ENCODE measurements around the gene SIL1.

Gene SIL1

DNA sequence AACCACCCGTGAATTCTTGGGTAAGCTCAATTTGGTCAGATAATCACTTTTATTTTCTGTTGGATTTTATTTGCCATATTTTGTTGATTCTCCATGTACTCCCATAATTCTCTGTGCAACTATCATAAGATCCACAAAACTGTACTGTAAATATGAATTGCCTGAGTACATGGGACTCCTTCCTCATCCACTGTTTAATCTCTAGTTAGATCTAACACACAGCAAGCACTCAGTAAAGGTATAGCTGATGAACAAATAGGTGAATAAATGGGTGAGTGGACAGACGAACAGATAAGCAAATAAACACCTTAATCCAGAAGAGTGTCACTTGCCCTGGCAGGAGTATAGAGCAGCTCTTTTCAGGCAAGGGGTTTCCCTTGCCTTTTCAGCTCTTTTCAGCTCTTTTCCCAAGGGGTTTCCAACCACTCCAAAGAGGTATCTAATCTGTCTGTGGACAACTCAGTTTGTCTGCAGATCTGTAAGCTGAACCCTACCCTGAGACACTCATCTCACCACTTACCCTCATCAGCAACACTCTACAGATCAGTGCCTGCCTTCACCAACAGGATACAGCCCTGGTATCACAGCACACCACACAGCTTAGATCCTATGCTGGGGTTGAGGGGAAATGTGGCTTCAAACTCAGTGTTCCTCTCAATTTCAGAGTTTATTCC lies 51.2 kb downstream of the SIL1 start:
- DNase-seq = no peak

DNA sequence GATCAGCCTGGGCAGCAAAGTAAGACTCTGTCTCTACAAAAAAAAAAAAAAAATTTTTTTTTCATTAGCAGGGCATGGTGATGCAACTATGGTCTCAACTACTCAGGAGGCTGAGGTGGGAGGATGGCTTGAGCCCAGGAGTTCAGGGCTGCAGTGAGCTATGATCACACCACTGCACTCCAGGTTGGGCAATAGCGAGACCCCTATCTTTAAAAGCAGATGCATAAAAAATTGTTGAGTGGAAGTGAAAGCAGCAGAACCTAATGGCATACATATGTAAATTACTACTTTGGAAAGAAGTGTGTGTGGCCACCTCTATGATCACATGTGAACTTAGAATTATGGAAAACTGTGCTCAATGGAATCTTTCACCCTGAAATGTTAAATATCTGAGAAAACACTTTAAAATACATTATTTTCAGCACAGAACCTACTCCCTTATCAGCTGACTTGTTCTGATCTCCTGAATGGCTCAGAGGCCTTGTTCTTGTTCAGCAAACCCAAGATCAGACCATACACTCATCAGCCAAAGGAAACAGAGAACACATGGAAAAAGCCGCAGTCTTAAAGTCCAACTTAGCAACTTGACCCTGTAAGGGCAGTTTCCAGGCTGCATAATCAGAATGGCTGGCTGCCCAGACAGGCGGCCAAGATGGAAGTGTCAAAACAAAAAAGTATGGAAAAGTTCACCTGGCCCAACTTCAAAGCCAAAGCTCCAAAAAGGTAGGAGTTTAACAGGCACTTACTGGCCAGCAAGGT lies 56.5 kb downstream of the SIL1 start:
- DNase-seq = peak in 1 of 56 donors; percentile 28

DNA sequence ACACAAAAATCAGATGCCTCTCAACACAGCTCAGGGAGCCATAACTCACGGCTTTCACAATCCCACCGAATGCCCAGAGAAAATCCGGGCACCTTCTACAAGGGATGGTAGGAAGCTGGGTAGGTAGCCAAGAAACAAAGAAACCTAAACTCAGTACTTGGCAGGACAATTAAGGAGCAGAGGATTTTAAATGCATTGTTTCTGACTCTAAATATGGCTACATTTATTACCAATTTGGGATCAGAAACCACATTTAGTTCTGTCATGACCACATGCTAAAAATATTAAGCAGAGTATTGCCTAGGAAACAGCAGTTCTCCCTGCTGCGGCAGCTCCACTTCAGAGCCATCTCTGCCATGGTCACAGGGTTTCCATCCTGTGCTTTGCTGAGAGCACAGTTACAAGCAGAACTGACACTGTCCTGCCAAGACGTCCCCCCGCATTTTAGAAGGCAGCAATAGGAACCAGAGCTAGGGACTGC lies 57.5 kb downstream of the SIL1 start:
- DNase-seq = peak in 19 of 56 donors; percentile 14 to 58 (median 28)

DNA sequence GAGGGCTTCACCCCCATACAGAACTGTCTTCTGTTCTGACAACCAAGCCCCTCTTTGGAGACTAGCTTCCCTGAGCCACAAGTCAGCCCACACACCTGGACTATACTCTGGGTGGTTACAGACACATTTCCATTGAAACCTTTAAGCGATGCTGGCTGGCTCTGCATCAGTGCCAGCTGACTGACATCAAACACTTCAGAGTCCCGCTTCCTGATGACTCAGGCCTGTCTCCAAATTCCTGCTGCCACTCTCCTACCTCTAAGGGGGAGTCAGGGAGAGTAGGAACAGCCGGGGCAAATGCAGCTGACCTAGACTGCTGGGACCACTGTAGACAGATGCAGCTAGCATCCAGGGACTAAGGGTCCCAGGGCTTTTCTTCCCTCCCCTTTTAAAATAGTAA lies 59.4 kb downstream of the SIL1 start:
- DNase-seq = peak in 17 of 56 donors; percentile 15 to 55 (median 26)

DNA sequence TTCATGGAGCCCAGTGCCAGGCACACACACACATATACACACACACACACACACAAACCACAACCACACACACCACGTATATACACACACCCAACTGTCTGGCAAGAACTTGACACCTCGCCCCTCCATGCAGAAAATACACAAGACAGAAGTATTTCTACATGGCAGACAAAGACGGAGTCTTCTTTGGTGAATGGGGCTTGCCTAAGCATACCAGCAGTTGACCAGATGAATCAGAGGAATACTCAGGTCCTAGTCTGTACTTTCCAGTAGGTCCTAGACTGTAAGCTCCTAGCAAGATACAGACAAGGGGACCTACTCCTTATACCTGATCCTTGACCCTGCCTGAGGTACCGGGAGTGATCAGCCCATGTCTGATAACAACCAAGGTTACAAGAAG lies 60.1 kb downstream of the SIL1 start:
- no peak for DNase-seq

DNA sequence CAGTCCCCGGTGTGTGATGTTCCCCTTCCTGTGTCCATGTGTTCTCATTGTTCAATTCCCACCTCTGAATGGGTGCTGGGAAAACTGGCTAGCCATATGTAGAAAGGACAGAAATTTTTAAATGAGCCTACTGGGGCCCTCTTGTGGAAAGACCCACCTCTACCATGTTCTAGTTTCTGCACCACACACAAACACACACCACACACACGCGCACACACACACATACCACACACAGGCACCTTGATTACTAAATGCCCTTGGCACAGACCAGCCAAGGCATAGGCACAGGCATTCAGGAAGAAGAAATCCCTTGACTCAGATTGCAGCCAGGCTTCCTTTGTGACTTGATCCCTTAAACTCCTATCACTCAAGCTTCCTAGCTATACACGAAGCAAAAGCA lies 60.5 kb downstream of the SIL1 start:
- peak in 5 of 56 donors; percentile 20 to 26 (median 24) for DNase-seq

DNA sequence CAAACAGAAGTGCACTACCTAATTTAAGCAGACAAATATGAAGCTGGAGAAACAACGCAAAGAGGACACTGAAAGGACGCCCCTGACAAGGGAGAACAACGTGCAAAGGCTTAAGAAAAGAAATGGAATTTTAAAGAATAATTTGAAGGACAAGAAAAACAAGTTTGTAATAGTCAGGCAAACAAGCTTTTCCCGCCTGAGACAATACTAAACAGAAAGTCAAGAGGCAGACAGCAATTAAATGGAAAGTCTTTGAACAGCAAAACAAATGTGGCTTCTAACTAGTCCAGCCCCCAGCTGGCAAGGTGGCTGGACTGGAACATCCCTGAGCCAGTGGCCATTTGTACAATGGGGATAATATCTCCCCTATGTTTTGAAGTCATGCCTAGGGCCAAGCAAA lies 63.3 kb downstream of the SIL1 start:
- DNase-seq = no peak

DNA sequence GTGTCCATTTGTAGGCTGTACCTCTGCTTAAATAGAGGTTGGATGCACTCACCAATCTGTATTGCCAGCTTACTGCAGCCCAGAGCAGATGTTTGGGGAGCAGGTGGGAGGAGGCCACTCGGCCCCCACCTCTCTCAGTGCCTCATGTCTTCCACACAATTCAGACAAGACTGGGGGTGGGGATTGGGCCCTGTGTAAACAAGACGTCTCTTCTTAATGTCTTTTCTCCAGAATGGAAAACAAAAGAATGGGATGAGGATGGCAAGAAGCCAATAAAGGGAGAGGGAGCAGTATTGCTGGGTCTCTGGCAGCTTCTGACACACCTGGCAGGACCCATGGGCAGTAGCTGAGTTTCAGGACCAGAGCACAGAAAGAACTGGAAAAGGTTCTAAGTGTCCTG lies 64.9 kb downstream of the SIL1 start:
- DNase-seq = no peak

DNA sequence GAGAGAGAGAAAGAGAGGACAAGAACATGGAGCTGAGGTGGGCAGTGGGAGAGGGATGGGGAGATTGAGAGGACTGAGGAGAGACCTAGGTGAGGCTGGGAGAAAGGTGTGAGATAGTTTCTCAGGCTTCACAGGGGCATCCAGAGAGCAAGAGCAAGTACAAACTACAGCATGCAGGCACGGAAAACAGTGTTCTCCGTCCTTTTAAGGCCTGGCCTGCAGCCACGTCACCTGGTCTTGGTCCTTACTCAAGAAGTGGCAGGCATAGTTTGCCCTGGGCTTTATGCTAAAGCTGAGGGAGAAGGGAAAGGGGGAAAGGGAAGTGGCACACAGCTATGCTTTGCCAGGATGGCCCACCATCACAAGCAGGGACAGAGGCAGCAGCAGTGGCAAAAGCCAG lies 65.7 kb downstream of the SIL1 start:
- DNase-seq = peak in 1 of 56 donors; percentile 19

DNA sequence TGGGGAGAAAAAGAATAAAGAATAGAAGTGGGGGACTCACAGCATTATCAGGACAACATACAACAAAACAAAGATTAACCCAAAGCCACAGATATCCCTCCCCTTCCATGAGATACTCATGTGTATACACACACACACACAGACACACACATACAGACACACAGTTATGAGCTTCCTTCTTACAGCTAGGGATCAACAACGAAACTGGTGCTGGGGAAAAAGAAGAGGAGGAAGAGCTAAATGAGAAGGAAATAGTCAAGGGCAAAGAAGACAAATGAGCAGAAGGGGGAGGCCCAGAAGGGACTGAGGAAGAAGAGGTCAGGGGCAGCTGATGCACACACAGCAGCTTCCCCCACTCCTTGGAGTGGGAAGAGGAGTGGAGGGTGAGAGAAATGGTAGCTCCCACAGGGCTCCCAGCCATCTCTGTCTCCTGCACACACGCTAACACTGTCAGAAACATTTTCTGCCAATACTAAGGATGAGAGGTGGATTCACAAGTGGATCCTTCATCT lies 66.2 kb downstream of the SIL1 start:
- peak in 1 of 56 donors; percentile 46 for DNase-seq

DNA sequence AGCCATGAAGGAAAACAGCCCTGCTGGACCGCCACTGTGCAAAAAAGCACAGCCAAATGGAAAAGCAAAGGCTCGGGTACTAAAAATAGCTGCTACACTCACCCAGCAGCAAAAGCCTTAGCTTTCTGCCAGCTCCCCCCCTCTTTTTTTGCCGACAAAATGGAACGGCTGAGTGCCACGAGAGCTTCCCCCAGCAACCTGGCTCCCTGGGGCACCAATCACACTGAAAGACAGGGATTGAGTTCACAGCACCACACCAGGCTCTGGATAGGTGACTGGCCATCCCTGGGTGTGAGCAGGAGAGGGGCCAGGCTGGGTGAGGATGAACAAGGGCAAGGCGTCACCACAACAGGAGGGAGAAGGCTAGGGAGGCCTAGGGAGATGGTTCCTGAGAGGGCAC lies 66.7 kb downstream of the SIL1 start:
- peak in 44 of 56 donors; percentile 15 to 80 (median 56) for DNase-seq

DNA sequence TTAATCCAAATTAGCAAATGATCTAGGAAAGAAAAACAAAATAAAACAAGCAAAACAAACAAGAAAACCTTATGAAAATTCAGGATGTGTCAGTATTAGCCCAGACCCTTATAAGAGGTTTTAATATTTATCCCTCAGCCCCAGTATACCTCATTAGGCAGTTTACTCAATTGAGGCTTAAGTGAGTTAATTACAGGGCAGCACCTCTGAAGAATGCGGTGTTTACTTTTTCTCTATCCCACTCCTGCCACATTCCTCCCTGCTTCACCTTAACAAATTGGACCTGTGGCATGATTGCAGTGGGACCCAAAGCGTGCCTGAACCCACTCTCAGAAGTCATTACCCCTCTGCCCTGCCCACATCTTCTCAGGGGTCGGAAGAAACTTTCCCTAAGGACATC lies 67.1 kb downstream of the SIL1 start:
- DNase-seq = no peak

DNA sequence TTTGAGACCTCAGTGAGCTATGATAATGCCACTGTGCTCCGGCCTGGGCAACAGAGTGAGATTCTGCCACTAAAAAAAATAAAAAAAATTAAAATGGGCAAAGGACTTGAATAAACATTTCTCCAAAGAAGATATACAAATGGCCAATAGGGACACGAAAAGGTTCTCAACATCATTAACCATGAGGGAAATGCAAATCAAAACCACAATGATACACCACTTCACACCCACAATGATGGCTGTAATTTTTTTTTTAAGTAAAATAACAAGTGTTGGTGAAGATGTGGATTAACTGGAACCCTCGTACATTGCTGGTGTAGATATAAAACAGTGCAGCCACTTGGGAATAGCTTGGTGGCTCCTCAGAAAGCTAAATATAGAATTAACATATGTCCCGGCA lies 68.0 kb downstream of the SIL1 start:
- no peak for DNase-seq

DNA sequence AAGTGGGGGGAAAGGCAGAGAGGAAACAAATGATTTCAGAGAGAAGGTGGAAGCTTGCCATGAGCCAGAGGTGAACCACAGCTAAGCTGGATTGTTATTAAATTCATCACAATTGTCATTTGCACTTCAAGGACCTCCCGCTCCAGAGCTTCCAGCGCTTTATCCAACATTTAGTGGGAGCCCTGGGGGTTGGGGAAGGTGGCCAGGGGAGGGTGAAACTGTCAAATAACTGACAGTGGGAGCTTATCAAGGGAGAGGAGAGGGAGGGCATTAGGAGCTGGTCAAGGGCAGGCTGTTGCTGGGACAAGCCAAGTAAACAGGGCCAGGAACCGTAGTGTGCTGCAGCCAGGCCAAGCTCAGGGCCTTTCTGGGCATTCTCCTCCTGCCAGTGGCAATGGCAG lies 71.5 kb downstream of the SIL1 start:
- DNase-seq = peak in 3 of 56 donors; percentile 18 to 40 (median 23)

DNA sequence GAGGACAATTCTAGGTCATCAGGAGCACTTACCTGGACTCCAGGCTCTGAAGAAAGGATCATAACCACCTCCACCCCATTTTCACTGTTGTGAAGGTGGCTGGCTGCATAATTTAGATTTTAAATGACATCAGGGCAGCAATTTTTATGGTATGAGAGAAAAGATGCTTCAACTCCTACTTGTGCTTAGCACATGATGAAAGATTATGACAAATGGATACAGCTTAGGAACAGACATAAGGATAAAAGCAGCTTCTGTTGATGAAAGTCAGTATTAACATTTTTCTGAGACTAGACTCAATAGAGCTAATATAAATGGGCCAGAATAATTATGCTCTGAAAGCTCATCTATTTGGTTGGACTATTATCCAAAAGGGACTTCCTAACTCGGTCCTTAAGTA lies 72.2 kb downstream of the SIL1 start:
- no peak for DNase-seq

DNA sequence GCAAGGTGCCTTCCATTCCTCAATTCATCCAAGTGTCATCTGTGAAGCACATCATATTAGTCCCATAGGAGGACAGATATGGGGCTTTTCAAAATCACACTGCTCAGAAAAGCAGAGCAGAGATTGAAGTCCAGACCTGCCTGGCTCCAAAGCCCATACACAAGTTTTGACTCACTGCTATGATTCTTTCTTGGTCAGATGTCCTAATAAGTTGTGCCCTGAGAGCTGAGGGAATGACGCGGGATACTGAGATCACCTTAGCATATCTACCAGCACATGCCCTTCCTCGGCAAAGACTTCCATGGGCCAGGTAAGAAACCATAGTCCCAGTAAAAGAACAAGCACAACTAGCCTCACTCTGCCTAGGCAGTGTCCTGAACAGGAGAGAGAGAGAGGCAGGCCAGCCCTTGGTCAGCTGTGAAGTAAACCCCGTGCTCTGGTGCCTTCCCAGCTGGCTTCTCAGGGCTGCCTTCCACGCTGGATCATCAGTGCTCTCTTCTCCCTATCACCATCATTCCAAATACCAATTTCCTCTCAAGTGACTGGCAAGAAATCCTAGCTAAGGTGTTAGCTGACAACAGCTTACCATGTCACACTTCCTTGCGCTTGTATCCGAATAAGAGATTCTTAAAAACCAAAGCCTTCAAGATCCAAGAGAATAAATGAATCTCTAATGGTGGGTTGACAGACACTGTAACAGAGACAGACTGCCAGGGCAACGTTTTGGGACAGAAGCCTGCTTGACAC lies 73.2 kb downstream of the SIL1 start:
- no peak for DNase-seq

DNA sequence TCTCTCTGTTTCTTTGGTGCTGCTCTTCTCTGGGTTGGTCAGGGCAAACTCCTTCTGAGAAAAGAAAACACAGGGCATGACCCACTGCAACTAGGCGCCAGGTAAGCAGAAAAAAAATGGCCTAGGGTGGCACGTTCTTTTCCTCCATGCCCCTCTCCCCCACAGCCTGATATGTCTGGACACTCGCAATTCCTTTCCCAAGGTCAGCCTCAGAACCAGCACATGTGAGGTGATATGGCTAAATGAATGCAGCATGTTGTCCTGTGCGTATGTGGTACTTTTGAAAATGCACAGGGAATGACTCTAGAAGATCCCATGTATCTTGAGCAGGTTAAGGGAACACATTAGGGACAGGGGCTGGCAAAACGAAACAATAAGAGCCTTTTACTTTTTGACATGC lies 77.0 kb downstream of the SIL1 start:
- DNase-seq = no peak

DNA sequence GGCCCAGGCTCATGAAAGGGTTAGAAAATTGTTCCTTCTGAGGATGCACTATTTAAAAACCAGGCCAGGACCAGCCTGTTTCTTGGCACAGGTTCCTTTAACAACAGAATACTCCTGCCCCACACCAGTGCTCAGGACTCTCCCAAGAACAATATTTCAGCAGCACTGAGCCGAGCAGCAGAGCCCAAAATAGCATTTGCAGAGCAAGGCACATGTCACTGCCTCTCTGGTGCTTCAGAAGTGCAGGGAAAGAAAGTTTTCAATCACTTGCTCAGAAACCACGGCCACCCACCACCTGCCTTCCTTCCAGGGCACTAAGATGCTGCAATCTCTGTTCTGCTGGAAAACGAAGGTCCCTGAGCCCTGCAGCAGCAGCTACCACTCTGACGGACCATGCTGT lies 77.6 kb downstream of the SIL1 start:
- peak in 8 of 56 donors; percentile 21 to 61 (median 44) for DNase-seq

DNA sequence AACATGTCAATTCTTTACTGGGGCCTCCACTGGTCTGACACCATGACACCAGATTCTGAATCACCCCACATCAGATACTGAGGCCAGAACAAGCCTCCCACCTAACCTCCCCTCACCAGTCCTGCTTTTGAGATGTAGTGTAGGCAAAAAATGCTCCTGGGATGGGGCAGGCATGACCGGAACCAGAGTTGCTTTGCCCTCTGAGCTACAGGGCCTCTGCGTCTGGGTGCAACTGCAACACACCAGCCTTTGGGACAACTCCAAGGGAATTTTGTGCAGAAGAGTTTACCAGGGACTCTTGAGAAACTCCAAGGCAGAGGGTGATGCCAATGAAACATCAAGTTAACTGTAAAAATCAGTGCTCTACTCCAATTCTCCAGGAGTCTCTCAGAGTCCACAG lies 79.4 kb downstream of the SIL1 start:
- DNase-seq = no peak

DNA sequence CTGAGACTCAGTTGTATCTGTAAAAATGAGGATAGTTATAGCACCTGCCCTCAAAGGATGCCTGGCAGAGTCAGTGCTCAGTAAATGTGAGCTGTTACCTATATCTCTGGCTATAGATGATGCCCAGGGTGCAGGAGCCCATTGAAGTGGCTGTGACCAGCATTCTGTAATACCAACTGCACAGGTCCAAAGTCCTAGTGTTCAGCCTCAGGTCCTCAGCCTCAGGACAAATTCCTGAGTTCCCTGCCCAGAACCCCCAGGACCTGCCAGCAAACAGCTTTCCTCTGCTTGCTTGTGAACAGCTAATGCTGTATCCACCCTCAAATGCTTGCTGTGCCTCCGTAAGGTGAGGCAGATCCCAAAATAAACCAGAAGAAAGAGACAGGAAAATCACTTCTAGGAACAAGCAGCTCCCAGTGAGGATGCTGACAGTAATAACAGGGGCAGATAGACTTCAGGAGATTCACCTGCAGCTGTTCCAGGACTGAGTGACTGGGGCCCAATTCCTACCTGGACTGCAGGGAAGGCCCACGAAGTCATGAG lies 80.8 kb downstream of the SIL1 start:
- peak in 7 of 56 donors; percentile 10 to 50 (median 36) for DNase-seq

DNA sequence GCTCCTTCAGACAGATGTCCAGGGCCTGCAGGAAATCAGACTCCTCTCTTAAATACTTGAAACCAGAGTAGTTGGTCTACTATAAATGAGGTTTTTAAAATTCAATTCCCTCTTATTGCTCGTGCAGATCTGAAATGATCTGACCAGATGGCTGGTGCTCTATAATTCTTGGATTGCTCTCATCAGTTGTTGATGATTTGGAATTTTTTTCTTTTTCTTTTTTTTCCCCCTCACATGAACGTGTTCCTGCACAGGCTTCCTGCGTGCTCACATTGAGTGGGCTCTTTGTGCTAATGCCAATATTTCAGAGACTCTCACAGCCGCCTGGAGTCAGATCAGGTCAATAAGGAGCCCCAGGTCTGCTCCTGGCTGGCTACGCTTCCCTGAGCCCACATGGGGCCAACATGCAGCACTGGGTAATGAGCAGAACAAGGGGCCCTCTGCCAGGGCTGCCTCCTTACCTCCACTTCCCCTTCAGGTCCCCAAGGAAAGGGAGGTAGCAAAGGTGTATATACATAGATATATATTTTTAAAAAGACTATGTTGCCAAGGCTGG lies 82.0 kb downstream of the SIL1 start:
- no peak for DNase-seq

All from nucleus accumbens (tissue), 56 donors.